DMS79 (cell line): Measurements from ENCODE around the gene BMP2.

Source experiments
- DNase-seq: peaks from one replicate; lab custom pipeline; 2025; lab: John Stamatoyannopoulos, UW

BMP2 gene

DNA sequence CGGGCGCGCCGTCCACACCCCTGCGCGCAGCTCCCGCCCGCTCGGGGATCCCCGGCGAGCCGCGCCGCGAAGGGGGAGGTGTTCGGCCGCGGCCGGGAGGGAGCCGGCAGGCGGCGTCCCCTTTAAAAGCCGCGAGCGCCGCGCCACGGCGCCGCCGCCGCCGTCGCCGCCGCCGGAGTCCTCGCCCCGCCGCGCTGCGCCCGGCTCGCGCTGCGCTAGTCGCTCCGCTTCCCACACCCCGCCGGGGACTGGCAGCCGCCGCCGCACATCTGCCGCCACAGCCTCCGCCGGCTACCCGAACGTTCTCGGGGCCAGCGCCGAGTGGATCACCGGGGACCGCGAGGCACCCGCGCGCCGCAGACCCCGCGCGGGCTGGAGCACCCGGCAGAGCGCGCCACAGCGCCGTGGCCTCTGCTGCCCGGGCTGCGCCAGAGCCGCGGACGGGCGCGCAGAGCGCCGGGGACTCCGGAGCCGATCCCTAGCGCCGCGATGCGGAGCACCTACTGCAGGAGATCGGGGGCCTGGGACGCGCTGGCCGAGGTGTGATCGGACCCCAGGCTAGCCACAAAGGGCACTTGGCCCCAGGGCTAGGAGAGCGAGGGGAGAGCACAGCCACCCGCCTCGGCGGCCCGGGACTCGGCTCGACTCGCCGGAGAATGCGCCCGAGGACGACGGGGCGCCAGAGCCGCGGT is at the start of gene BMP2:
Gene BMP2 (plus strand): TSS at position 151 of the 692 bp plus-strand sequence. CDS start 2,441 bp downstream, outside the sequence.
- DNase-seq, result no peak

DNA sequence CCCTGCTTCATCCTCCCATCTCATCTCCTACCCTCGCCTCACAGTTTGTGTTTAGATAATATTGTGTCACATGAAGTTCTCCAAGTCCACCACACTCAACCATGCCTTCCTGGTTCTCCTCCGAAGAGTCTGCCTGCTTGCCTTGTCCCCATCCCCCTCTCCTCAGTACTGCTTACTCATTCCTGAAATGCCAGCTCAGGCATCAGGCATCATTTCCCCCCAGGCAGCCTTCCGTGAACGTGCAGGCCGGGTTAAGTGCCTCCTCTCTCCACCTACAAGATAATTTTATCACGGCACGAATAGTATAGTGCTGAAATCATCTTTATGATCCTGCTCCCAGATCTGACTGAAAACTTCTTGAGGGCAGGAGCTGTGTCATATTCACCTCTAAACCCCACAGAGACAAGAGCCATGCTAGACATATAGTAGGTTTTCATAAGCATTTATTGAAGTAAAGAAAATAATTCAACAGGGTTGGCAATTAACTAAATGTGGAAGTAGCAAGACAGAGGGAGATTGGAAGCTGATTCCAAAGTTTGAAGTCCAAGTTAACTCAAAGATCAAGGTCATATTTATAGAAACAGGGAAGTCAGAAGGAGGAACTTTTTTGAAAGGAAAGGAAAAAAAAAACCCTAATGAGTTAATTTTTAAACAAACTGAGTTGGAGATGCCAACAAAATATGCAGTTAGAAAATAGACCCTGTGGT is 48.7 kb upstream of the BMP2 start:
- DNase-seq, result no peak

DNA sequence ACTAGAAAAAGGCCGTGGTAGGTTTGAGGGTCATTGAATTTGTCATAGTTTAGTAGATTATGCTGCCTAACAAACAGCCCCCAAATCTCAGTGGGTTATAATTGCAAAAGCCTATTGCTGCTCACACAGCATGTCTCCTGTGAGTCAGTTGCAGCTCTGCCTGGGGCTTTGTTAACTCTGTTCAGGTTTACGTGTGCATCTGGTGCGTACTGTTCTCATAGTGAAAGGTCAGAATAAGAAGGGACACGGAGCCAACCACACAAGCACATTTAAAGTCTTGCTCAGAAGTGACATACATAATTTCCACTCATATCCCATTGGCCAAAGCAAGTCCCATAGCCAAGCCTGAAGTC is 48.1 kb upstream of the BMP2 start:
- DNase-seq, result no peak

DNA sequence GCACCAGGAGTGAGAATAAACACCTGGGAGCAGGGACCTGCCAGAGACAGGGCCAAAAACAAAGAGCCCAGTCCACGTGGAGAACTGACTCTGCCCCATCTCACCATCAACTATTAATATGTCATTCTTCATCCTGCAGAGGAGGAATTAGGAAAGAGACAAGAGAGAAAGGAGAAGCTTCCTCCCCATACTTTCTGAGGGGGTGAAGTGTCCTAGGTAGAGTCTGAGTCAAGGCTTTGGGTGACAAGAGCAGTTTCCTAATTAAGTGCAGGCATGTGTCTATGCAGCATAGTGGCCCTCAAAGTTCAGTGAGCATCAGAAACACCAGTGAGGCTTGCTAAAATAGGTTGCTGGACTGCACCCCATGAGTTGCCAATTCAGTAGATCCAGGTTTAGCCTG is 40.7 kb upstream of the BMP2 start:
- DNase-seq, result no peak

DNA sequence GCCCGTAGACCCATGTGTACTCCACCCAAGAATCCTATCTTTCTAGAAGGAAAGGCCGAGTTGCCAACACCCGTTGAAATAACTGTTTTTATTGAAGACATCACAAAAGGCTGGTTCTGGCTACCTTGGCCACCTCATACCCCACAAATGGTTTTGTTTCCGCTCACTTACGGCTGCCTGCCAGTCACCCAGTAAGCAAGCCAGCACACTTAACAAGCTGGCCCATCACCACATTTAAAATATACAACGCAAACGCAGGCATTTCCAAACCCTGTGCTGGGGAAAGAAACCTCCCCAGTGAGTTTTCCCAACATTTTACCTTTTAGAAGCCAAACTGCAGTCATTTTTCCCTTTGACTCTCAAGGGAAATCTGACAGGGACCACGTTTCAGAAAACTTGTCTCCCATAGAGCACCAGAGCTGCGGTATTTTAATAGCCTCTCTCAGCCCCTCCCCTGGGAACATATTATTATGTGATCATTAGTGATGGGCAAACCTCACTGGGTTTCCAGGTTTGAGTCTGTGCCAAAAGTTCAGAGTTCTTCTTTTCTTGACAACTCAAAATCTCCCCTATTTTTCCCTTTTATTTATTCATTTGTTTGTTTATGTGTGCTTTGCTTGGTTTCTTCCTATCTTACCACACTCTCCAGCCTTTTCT is 36.7 kb upstream of the BMP2 start:
- no peak for DNase-seq

DNA sequence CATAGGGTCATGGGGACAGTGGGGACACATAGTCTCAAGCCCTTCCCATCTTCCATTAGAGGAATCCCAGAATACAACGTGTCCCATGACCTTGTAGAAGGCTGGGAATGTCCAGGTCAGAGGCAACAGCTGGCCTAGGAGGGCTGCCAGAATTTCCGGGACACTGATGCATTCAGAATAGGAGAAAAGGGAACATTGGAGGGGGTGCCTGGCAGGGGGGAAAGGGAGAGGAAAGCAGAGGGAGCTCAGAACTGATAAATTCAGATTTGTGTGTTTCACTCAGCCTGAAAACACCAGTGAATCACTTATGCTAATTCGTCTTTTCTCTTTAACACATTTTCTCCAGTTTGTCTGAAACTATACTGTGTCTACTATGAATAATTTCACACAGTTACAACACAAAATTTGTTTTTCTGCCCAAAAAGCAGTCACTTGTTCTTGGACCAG is 35.5 kb upstream of the BMP2 start:
- DNase-seq, result no peak

DNA sequence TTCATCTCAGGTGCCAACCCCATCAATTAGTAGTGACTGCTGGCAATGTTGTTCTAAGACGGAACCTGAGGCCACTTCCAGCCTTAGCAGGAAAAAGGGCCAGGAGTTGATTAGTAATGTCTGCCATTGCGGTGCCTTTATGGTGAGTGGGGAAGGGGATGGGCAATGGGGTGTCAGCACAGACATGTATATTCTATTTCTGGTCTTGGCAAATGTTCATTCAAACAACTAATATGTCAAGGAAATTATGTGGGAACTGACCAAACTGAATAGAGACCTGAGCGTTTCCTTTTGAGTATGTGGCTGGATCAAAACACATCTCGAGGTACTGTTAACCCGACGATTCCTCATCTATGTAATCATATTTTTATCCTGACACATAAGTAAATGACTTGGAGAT is 34.6 kb upstream of the BMP2 start:
- no peak for DNase-seq

DNA sequence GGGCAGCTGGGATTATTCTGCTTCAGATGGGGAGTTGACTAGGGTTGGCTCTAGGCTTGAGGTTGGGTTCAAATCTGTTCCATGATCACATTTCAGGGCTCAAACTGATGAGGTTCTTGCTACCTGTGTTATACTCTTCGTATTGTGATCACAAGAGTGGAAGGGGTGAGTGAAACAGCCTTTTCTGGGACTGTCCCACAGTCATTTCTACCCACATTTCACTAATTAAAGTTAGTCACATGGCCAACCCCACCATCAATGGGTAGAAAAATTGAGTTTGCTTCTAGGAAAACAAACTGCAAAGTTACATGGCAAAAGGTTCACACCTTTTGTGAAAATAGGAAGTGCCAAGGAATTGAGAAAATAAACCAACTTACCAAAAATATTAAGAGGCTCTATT is 33.5 kb upstream of the BMP2 start:
- no peak for DNase-seq

DNA sequence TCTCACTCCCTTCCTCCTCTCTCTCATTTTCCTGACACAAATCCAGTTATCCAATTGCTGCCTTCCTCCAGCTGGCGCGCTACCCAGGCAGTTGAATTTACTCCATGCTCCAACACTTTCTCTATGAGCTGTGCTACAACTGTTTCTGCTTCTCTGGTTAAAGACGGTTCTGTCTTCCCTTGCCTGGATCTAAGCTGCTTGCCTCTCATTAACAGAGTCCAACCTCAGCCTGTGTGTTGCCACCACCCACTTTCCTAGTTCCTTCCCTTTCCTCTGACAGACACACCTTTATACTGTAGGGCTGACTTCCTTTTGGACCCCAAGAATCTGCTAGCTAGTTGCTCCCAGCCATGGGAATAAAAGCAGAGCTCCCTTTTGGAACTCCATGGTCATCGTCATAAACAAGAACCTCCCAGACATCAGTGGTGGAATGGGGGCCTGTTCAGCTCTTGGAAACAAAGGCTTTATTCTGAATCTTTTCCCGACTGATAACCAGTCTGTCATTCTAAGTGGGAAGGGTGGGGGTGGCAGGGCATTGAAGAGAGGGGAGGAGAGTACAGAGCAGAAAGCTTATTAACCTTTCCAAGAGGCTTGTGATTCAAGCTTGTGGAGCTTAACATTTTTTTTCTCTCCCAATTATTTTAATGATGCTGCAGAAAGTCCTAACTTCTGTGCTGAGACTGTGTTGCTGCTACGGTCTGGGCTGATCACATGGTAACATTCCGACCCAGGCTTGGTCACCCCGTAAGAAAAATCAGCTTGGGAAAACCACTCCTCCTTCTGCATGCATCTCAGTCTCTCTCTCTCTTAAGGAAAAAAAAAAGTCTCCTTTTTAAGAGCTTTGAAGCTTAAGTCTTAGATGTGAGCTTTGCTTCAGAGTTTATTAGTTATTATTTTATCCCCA is 31.3 kb upstream of the BMP2 start:
- DNase-seq, result no peak

DNA sequence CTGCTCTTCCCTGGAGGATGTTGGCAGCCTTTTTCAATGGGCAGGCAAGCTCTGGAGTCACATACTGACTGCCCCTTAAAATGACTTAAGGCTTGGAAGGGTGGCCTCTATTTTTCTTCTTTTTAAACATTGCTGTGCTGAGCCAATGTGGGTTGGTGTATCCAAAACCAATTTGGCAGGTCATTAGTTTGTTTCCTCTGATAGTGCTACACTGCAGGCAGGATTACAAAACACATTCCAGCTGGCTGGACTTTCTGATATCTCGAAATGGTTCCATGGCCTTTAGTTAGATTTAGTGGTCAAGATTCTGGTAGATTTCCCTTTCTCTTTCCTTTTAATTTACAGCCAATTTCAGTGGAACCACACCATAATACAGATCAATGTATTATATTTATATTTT is 28.1 kb upstream of the BMP2 start:
- no peak for DNase-seq

DNA sequence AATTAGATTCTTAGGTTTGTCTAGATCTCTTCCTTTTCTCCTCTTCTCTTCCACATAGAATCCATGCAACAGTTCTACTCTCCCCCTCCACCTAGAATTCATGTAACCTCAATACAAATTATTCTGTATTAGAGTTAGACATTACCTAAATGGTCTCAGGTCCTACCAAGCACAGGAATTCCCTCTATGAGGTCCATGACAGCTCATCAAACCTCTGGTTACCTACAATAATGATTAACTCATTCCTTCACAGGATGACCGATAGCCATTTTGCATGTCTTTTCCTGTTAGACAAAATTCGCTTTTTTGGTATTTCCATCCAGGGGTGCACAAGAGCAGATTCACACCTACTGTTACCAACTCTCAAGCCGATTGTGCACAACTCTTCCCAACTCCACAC is 27.4 kb upstream of the BMP2 start:
- no peak for DNase-seq

DNA sequence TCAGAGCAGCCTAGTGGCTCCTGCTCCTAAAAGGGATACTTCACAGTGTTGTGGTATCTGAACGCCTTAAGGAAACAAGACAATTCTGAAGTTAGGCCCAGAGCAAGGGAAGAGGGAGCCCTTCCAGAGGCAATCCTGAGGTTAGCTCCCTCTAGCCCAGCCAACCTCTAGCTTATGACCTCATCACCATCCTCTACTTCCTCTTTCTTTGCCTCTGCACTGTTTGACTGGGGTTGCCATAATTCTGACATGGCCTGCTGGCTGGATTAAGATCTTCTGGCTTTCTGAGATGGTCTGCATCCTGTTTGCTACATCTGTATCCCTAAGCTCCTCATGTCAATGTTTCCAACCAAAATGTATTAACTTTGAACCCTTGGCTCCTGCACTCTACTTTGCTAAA is 23.3 kb upstream of the BMP2 start:
- no peak for DNase-seq

DNA sequence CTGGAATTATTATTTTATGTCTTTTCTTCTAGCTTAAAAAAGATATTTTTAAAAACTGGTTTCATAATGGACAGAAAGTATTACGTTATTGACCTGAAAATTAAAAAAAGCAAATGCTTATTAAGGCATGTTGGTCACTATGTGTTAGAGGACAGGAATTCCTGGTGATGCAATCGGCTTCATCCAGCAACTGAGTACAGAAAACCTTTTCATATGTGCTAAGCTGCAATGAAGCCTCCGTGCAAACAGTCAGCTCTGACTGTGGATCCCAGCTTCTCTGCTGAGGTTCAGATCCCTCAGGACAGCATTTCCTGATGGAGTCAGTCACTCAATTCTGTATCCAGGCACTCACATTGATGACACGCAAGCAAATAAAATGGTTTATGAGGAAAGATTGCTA is 22.7 kb upstream of the BMP2 start:
- DNase-seq, result no peak

DNA sequence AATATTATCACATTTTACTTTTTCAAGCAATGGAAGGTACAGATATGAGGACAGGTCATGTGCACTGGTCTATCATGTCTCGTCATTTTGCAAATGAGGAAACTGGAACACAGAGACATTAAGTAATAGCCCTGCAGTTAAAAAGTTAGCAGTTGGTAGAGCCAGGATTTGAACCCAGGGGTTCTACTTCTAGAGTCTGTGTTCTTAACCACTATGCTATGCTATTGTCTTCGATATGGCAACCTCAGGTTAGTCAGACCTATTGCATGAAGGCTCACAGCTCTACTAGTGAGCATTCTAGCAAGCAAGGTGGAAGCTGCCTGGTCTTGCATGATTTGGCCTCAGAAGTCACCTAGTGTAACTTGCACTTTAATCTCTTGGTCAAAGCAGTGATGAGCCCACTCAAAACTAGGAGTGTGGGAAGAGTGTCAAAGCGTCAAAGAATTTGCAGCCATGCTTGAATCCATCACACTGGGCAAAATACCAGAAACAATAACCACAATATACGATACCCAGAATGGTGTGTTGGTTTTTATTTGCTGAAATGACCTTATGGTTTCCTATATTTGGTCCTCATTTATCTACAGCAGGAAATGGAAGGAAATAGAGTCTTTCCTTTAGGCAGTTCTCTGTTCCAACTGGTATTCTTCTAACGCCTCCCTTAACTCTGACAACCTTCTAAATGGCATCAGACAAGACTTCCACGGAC is 20.4 kb upstream of the BMP2 start:
- no peak for DNase-seq

DNA sequence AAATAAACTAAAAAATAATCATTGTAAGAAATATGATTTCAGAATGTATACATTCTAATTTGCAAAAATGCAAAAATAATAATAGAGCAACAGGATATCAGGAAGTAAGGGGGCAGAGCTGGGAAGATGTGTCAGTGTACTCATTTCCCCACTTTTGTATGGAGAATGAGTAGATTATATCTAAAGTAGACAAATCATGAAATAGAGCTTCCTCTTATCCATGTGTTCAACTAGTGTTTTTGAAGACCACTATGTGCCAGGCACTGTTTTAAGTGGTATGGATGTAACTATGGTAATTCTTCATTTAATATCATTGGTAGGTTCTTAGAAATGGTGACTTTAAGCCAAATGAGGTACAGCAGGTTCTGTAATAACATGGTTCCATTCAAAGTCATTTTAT is 17.0 kb upstream of the BMP2 start:
- DNase-seq, result no peak

DNA sequence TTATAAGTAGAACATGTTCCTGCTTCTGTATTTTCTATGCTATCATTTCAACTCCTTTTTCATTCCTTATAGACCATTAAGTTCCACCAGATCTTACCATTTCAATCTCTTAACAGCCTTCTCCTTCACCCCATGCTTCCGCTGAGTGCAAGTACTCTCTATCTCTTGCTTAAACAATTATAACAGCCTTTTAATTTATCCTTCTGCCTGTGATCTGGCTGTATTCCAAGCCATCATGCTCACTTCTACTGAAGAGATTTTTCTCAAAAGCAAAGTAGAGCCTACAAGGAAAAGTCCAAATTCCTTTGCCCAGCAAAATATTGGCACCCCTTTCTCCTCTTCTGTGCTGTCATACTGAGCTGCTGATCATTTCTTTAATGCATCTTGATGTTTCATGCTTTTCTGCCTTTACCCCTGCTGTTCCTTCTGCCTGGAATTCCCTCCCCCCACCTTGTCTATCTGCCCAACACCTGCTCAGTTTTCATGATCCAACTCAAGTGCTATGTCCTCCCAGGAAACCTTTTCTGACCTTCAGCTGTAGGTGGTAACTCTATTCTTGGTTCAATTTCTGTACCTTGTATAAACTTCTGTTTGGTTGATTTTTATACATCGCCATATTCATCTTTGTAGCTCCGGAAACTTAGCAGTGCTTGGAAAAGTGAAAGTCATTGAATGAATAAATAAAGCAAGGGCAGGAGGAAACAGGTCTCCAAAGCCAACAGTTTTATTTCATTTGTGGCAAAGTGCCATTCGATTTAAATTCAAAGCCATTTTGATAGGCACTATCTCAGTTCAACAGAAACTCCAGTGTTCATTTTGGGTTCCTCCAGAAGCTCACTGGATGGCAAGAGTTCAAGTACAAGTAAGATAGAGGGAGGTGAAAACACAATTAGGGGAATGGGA is 10.5 kb upstream of the BMP2 start:
- DNase-seq, result peak; percentile 80

DNA sequence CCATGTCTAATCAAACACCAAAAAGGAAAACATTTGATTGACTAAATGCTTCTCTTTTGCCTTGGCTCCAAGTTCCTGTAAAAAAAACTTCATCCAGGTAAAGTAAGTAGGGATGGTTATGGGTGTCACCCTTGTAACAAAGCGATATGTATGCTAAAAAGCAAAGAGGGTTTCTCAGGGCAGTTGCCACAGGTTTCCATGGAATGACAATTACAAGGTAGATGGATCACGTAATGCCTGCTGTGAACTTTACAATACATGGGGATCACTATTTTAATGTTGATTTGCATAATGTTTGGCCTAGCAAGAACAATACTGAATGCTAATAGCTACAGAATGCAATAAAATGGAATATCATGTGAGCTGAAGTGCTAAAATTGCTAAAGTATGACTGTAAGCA is 2.9 kb upstream of the BMP2 start:
- no peak for DNase-seq

DNA sequence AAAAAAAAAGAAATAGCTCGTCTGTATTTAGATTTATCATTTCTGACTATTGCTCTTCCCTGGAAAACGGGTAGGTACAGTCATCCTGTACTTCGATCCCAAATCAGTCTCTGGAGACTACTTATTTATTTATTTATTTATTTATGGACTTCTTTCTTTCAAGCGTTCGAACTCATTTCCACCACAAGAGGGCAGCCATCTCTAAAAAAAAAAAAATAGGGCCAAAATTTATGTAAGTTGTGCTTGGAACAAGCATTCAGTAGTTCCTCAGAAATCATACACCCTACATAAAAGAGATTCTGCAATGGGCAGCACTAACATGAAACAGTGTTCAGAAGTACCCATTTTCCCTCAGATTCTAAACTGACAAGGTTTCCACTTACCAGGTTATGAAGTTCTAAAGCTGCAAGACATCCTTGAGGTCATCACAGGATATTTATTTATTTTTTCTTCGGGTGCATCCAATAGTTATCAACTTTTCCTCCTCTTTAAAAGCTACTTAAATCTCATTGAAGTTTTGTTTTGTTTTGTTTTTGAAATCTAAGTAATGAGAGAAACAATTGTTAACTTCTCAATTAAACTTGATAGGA is 1.9 kb upstream of the BMP2 start:
- peak; percentile 8 for DNase-seq

DNA sequence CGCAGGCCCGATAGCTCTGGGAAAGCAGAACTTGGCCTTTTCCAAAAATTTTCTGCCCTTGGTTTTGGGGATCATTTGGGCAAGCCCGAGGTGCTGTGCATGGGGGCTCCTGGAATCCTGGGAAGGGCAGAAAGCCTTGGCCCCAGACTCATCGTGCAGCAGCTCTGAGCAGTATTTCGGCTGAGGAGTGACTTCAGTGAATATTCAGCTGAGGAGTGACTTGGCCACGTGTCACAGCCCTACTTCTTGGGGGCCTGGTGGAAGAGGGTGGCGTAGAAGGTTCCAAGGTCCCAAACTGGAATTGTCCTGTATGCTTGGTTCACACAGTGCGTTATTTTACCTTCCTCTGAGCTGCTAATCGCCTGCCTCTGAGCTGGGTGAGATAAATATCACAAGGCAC is 1.1 kb upstream of the BMP2 start:
- no peak for DNase-seq

DNA sequence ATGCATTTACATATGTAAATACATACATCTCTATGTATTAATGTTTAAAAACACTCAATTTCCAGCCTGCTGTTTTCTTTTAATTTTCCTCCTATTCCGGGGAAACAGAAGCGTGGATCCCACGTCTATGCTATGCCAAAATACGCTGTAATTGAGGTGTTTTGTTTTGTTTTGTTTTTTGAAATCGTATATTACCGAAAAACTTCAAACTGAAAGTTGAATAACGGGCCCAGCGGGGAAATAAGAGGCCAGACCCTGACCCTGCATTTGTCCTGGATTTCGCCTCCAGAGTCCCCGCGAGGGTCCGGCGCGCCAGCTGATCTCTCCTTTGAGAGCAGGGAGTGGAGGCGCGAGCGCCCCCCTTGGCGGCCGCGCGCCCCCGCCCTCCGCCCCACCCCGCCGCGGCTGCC is 355 bp upstream of the BMP2 start:
- no peak for DNase-seq
